IMR-90 (cell line): ENCODE measurements around the gene ALPP.
"Not testable (repeated sequence)": the region's sequence is repeated elsewhere in the genome, so short reads cannot be mapped to it uniquely, and the experiment has no call there.

ENCODE experiments used
- BHLHE40 ChIP-seq: fragments of 150-350 bp; IDR thresholded peaks from 2 replicates; pipeline ENCODE4 v1.6.1; 2016; ENCODE audit warnings: mild to moderate bottlenecking, low read depth, low read length
- CEBPB ChIP-seq: IDR thresholded peaks from 2 replicates; pipeline ENCODE4 v1.6.1; 2012; ENCODE audit warnings: low read depth, low read length, improper control_type of control experiment
- CTCF ChIP-seq: conservative IDR thresholded peaks from 2 replicates; pipeline ENCODE4 v1.5.1; 2012; ENCODE audit warnings: mild to moderate bottlenecking, low read depth, low read length, improper control_type of control experiment
- RAD21 ChIP-seq: IDR thresholded peaks from 2 replicates; pipeline ENCODE4 v1.6.1; 2012; ENCODE audit warnings: low read length, improper control_type of control experiment
- RFX5 ChIP-seq: IDR thresholded peaks from 2 replicates; pipeline ENCODE4 v1.8.0; 2012; ENCODE audit warnings: low read depth, mild to moderate bottlenecking, low read length, moderate library complexity

- TF ChIP-seq CTCF, RAD21, RFX5, CEBPB, BHLHE40: not testable (repeated sequence)
These were observed 31.1 kb downstream of the ALPP start for GRCh38 chr2:232409617-232410016.
